HuH-7.5 (cell line): ENCODE data around the gene RMI2.

Source experiments
- DNase-seq: peaks from one replicate; pipeline ENCODE4 v3.0.0; 2011; ENCODE audit warnings: low spot score

Gene RMI2

GRCh38 chr16:11384184-11384955, 39.1 kb downstream of the RMI2 start:
- DNase-seq, result no peak

- DNase-seq, result no peak
Observed at GRCh38 chr16:11384956-11385586, 39.8 kb downstream of the RMI2 start.

DNA sequence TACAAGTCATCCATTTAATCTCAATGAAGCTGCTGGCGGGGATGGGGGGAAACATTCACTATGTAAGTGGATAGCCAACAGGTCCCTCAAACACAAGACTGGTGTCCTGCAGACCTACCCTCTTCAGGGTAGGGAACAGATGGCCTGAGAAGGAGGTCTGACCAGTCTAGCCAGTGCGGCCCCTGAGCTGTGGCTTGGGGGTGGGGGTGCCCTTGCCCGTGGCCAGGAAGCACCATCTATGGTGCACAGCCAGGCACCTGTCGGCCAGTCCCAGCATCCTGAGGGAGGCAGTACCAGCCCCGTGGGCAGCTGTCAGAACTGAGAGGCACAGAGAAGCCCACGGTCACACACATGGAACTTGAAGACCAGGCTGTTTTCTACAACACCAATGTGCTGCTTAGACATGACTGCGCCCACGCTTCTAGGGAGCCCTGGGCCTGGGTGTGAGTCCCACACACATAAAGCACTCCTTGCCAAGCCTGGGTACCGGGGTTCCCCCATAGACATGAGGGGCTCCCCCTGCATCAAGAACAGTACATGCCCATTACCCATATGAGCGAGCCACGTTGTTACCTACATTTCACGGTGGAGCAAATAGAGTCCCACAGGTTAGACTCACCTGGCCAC, 40.9 kb downstream of the RMI2 start:
- no peak for DNase-seq

DNA sequence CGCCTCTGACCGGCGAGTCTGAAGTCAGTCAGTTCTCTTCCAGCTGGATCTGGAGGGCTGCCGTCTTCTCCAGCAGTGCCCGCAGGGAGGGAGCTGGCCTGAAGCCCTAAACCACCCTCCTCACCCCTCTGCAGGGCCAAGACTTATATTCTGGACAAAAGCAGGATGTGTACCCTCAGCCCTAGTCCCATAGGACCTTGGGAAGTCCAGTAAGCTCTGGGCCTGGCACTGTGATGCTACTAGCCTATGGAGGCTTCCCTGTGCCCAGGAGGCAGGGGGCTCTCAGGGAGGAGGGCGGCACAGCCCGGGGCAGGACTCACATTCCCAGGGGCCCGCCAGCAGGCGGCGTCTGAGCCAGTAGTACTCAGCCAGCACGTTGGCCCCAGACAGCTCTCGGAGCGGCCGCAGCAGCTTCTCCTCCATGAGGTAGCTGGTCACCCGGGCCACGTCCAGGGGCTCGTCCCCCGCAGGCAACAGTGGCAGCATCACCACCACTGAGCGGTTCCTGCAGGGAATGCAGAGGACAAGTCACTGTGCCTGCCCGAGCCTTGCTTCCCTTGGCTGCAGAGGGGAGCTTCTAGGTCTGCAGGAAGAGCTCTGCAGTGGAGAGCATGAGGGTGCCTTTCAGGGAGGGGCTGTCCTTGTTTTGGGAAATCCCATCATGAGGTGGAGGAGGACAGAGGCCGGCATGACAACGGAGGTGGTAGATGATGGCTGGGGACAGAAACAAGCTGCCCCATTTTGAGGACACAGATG, 41.7 kb downstream of the RMI2 start:
- no peak for DNase-seq

- DNase-seq, result no peak
Observed at GRCh38 chr16:11389083-11389482, 43.8 kb downstream of the RMI2 start.

DNA sequence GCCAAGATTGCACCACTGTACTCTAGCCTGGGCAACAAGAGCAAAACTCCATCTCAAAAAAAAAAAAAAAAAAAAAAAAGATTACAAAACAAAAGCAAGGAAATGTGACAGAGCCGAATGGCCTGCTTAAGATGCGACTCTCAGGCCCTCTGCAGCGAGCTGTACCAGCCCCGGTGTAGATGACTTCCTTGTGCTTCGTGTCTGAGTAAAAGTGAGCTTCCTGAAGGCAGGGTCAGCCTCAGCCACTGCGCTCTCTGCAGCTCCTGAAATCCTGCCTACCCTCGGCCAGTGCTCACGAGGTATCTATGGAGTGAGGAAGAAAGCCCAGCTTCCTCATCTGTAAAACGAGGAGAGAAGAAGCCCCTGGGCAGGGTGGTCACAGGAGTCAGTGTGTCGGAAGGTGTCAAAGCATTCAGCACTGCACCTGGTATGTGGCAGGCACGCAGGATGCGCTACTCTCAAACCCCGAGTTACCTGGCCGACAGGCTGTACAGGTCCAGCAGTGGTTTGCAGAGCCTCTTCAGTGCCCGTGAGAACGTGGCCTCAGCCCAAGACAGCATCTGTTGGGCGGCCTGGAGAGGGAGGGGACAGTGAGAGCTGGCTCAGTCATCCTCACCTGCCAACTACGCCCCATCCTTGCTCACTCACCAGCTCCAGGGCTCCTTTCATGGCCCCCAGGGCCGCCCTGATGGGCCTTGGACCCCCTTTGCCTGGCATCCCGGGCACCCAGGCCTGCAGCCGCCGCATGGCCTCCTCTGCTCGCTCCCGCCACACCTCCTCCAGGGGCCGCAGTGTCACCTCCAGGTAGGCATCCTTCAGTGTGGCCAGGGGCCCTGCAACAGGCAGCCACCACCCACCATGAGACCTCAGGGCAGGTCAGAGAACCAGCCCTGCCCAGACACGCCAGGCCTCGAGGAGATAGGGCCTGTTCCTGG, 44.6 kb downstream of the RMI2 start:
- no peak for DNase-seq

DNA sequence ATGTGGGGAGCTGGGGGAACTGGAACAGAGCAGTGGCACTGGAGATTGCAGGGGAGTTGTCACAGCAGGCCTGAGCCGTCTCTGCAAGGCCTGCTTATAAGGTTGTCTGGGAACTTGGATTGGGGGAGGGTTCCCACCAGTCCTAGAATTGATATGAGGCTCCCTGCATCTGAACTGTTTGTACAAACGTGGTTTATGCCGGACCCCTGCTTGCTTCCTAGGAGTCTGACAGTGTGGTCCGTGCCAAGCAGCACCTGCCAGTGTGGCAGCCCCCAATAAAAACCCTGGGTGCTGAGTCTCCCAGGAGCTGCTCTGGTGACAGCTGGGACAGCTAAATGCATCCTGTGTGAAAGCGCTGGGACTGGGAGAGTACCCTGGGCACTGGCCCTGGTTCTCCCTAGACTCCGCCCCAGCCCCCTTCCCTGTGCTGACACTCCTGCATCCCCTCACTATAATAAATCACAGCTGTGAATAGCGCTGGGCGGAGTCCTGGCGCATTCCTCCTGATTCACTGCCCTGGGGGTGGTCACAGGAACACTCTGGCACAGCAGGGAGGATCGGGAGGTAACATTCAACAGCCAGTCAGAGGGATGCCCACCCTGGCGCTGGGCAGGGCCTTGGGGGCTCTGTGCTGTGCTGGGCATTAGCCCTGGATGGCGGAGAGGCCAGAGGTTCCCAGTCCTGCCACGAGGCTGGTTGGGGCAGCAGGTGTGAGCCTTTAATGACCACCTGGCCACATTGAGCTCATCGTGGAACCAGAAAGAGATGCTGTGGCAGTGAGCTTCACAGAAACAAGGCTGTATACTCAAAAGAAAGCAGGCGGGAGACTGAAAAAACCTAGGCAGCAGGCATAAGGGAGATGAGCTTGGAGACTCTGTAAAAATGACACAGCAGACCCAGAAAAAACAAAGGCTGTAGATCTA, 45.6 kb downstream of the RMI2 start:
- no peak for DNase-seq

GRCh38 chr16:11391576-11391975, 46.3 kb downstream of the RMI2 start:
- DNase-seq, result no peak

GRCh38 chr16:11392041-11392581, 46.9 kb downstream of the RMI2 start:
- DNase-seq, result no peak

GRCh38 chr16:11393366-11393765, 48.1 kb downstream of the RMI2 start:
- DNase-seq, result no peak

GRCh38 chr16:11393861-11394592, 48.8 kb downstream of the RMI2 start:
- DNase-seq, result no peak

DNA sequence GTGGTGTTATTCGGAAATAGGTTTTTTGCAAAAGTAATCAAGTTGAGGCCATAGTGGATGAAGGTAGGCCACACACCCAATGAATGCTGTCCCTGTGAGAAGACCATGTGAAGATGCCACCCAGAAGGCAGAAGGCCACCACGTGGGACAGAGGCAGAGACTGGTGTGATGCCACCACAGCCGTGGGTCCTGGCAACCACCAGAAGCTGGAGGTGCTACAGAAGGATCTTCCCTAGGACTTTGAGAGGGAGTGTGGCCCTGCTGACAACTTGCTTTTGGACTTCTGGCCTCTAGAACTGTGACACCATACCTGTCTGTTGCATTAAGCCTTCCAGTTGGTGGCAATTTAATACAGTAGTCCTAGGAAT, 49.3 kb downstream of the RMI2 start:
- no peak for DNase-seq

- no peak for DNase-seq
Observed at GRCh38 chr16:11395008-11395948, 50.0 kb downstream of the RMI2 start.

DNA sequence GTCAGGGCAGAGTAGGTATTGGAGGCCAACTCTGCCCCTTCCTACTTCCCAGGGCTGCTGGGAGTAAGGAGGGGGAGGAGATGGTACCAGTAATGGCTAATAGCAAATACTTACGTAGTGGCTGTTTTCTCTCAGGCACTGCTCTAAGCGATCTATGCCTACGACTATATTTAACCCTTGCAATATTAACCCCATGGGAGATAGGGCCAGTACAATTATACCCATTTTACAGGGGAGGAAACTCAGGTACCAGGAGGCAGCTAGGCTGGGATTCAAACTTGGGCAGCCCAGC, 50.6 kb downstream of the RMI2 start:
- no peak for DNase-seq

- peak; percentile 95 for DNase-seq
Observed at GRCh38 chr16:11396241-11397048, 51.2 kb downstream of the RMI2 start.

DNA sequence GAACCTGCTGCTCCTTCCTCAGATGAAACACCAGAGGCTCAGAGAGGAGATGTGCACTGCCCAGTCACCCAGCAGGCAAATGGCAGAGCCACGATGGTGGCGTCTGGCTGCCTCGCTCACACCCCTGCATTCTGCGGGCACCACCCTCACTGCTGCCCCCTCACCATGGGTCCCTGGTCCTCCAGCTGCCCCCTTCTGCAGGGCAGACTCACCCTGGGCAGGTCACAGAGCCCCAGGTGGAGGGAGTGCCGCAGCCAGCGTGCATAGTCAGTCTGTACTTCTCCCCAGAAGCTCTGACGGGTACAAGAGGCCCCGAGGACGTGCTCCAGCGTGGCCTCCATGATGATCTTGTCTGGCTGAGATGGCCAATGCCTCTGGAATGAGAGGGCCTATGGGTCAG, 52.9 kb downstream of the RMI2 start:
- DNase-seq, result no peak

DNA sequence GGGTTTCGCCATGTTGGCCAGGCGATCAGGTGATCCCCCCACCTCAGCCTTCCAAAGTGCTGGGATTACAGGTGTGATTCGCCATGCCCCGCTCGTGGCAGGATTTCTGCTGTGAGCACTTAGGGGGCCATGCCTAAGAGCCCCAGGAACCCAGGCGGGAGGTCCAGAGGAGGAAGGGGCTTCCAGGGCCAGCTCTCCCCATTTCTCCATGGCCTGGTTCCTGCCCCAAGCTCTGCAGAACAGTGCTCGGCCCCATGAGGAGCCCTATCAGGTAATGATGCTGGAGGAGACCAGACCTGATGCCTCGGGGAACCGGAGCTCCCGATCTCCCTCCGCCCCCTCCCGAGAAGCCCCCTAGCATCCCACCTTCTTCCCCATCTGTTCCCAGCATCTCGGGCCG, 53.6 kb downstream of the RMI2 start:
- DNase-seq, result no peak
